ENCODE measurements around the gene LOXHD1.

Gene LOXHD1

DNA sequence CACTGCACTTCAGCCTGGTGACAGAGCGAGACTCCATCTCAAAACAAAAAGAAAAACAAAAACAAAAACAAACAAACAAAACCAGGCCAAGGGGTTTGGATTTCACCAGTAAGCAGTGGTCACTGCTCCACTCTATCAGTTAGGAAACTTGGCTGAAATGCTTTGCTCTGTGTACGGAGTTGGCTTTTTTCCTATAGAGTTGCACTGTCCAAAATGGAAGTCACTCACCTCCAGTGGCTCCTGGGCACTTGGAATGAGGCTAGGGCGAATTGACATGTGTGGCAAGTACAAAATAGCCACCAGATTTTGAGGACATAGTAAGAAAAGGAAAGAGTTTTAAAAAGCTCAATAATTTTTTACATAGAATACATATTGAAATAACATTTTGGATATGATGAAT is 228.7 kb downstream of the LOXHD1 start:
- Histone ChIP-seq H3K9me2 (ENCODE audit: low read depth, low read length) (no peaks in the 10 kb centered on the region), H3K4me2 (ENCODE audit: low read length) (no peak overlapping the region), H3K9ac (ENCODE audit: low read length) (no peak overlapping the region), H4K20me1 (ENCODE audit: insufficient read depth, low read length) (no peaks in the 10 kb centered on the region), H3K27ac (ENCODE audit: low read depth, low read length, poor library complexity, severe bottlenecking) (no peak overlapping the region), H3K4me1 (ENCODE audit: insufficient read depth, low read length, severe bottlenecking) (no peaks in the 10 kb centered on the region), H3K27me3 (ENCODE audit: insufficient read depth, low read length) (no peaks in the 10 kb centered on the region), H2AFZ (ENCODE audit: low read length) (no peak overlapping the region), H3K79me2 (ENCODE audit: insufficient read depth, low read length) (no peaks in the 10 kb centered on the region), H3F3A (ENCODE audit: insufficient read depth, low read length) (no peaks in the 10 kb centered on the region), H3K36me3 (ENCODE audit: insufficient read depth, low read length) (no peaks in the 10 kb centered on the region), H3K9me3 (ENCODE audit: low read length) (no peaks in the 10 kb centered on the region), H3K4me3 (ENCODE audit: low read depth, low read length, poor library complexity, severe bottlenecking) (no peak overlapping the region)
- no peak for TF ChIP-seq EZH2 (IDR thresholded peaks at IDR 0.05; ENCODE audit: borderline replicate concordance, low read length)
- no peak for TF ChIP-seq CTCF (IDR thresholded peaks at IDR 0.05; ENCODE audit: low read length)

DNA sequence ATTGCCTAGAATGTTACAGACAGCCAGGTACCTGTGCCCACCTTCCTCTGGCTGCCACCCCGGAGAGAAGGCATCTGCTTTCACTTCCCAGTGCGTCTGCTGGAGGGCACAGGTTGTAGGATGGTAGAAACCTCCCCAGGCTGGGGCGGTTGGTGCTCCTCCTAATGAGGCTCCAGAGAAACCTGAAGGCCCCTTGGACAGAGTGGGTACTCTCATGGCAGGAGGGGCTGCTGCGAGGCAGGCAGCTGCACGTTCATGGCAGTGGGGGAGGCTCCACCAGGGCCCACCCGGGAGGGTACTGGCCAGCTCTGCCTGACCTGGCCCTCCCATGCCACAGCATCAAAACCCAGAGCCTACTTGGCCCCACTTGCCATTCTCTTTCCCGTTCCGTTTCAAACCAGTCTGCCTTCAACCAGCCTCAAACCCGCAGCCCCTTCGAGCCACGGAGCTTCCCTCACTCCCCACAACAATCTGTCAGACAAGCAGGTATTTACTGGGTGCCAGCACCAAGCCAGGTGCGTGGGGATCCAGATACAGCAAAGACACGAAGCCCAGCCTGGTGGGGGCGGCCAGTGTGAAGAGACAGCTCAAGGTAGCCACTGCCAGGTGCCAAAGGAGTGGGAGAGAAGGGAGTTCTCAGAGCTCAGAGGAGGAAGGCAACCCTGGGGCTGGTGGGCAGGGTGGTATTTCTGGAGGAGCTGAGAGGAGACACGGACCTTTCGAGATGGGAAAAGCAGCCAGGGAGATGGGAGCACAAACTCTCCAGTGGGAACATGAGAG is 229.6 kb downstream of the LOXHD1 start:
- Histone ChIP-seq H3K4me1 (ENCODE audit: insufficient read depth, low read length, severe bottlenecking) (no peaks in the 10 kb centered on the region), H3K36me3 (ENCODE audit: insufficient read depth, low read length) (no peaks in the 10 kb centered on the region), H4K20me1 (ENCODE audit: insufficient read depth, low read length) (no peaks in the 10 kb centered on the region), H3K4me3 (ENCODE audit: low read depth, low read length, poor library complexity, severe bottlenecking) (no peak overlapping the region), H3K27ac (ENCODE audit: low read depth, low read length, poor library complexity, severe bottlenecking) (no peak overlapping the region), H3K27me3 (ENCODE audit: insufficient read depth, low read length) (no peaks in the 10 kb centered on the region), H2AFZ (ENCODE audit: low read length) (no peak overlapping the region), H3K9me2 (ENCODE audit: low read depth, low read length) (no peaks in the 10 kb centered on the region), H3K4me2 (ENCODE audit: low read length) (no peak overlapping the region), H3F3A (ENCODE audit: insufficient read depth, low read length) (no peaks in the 10 kb centered on the region), H3K9ac (ENCODE audit: low read length) (no peak overlapping the region), H3K9me3 (ENCODE audit: low read length) (no peaks in the 10 kb centered on the region), H3K79me2 (ENCODE audit: insufficient read depth, low read length) (no peaks in the 10 kb centered on the region)
- no peak for TF ChIP-seq EZH2 (IDR thresholded peaks at IDR 0.05; ENCODE audit: borderline replicate concordance, low read length)
- no peak for TF ChIP-seq CTCF (IDR thresholded peaks at IDR 0.05; ENCODE audit: low read length)
